GM21529 (cell line): ENCODE measurements around the gene COX4I1.
"Not testable (repeated sequence)": the region's sequence is repeated elsewhere in the genome, so short reads cannot be mapped to it uniquely, and the experiment has no call there.

Source experiments
- ATAC-seq: cut with Tn5 transposase; IDR thresholded peaks from one replicate; pipeline ENCODE4 v1.9.1; 2021; ENCODE audit not compliant: unreplicated experiment

COX4I1 gene

DNA sequence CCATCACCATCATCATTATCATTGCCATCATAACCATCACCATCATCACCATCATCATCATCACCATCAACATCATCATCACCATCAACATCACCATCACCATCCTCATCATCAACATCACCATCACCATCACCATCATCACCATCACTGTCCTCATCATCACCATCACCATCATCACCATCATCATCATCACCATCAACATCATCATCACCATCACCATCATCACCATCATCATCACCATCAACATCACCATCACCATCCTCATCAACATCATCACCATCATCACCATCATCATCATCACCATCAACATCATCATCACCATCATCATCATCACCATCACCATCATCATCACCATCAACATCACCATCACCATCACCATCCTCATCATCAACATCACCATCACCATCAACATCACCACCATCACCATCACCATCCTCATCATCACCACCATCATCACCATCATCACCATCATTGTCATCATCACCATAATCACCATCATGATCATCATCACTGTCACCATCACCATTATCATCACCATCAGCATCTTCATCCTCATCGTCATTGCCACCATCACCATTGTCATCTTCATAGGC is 23.9 kb downstream of the COX4I1 start:
- no peak for ATAC-seq

DNA sequence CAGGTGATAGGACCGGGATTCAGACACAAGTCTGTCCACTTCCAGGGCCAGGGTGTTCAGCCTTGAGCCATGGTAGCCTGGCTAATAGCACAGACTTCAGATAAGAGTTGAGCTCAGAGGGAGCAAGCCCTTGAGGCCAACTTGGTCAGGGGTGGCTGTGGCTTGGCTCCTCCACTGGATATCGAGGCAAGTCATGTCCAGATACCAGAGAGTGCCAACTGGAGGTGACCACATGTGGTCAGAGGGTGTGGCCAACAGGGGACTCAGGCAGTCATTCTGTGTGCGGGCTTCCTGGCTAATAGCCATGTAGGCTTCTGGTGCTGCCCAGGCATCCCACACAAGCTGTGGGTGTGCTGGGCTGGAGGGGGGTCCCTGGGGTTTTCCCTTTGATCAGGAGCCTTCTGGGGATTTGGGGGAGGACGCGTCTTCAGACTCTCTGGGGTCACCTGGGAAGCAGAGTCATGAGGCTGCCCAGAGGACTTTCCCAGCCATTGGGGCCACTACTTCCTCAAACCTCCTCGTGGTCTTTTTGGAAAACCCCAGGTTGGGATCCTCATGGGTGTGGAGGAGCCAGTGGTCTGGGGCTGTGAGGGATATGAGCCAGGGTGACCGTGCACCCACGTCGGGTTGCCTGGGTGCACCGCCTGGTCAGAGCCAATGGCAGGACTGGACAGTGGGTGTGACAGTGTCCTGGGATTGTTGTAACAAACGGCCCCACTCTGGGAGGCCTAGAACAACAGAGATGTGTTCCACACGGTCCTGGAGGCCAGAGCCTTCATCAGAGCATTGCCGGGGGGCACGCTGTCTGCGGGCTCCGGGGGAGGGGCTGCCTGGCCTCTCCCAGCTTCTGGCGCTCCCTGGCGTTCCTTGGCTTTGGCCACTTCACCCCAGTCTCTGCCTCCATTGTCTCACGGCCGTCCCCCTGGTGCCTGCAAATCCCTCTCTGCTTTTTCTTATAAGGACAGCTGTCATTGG is 25.0 kb downstream of the COX4I1 start:
- no peak for ATAC-seq

DNA sequence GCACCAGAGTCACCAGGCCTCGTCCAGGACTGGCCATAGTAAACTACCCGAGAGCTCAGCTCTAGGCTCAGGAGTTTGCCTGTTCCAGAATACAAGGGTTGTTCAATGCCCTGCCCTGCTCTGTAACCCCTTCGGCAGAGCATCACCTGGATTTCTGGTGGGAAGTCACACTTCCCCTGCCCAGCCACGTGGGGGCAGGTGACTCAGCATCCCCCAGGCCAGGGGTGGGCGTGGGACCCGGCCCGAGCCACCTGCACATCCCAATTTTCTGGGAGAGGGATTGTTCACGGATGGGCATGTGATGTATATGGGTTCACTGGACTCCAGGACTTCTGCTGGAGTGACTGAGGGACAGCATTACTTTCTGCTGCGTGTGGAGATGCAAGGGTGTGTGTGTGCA is 25.8 kb downstream of the COX4I1 start:
- no peak for ATAC-seq

DNA sequence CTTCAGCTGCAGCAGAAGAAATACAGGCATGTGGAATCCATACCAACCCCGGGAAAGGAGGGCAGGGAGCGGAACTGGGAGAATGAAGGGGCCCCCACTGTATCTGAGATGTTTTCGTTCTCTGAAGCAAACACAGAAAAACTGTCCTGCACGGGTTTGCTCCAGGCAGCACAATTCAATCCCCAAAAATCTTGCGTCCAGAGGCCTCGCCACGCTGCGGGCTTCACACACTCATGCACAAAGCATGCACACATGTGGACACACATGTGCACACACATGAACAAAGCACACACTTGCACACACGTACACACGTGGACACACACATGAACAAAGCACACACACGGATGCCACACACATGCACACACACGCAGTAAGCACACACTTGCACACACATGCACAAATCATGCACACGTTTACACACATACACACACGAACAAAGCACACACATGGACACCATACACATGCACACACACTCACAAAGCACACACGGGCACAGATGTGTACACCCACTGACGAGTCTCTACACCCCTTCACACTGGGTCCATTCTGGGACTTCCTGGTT is 27.3 kb downstream of the COX4I1 start:
- ATAC-seq = no peak

DNA sequence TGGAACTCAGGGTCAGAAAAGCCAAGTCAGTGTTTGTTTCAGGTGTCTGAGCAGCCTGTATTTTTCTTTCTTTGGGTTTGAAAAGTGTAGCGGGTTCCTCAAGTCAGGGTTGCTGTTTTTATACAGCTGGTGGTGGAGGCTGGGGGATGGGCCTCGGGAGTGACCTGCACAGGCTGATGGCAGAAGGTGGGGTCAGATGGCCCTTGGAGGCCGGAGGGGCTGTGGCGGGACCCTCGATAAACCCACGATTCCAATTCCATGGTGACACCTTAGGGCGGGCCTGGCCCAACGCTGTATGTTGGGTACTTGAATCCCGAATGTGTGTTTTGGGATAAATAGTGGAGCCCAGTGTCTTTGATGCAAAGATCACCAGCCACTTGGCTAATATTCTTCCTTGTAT is 28.7 kb downstream of the COX4I1 start:
- no peak for ATAC-seq

DNA sequence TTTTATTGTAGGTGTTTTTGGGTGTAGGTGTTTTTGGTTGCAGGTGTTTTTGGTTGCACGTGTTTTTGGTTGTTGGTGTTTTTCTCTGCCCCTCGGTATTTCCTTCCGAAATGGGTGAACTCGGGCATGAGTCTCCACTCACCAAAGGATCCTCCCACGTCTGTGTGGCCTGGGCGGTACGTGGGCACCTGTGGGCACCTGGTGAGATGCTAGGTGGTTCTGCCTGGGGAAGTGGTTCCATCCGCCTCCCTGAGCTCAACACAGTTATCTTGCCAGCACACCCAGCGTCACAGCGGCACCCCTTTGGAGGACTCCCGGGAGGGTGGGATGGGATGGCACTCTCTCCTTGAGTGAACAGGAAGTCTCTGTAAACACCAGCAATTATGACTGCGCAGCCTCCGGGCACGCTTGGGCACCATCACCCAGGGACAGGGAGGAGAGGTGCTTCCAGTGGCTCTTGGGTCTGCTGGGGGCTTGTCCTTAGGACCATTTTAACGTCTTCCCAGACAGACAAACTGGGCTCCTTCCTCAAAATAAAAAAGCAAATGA is 29.8 kb downstream of the COX4I1 start:
- ATAC-seq = no peak

DNA sequence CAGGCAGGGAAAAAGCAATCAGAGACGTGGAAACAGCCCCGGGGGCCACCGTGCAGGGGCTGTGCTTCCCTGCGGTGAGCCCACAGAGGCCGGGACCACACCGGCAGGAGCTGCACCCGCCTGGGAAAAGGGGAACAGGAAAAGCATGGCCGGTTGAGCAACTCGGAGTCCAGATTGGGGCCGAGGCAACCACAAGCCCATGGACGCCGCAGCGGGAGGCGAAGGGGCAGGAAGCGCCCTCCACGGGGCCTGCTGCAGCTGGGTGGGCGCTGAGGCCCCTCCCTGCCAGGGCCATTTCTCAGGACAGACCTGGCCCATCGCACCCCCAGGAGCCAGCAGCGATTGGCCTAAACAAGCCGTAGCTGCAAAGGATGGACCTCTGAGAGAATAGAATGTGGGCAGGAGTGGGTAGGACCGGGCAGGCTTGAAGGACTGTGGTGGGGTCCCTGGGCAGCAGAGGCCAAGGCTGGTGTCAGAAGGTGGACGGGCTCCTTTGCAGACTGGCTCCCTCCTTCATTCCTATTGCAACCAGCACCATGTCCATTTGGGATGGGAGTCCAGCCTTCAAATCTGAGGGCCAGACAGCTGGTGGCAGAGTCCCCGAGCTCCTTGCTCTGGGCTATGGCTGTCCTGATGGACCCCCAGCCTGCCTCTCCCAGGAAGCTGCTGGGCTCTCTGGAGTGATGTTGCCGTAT is 30.4 kb downstream of the COX4I1 start:
- no peak for ATAC-seq

DNA sequence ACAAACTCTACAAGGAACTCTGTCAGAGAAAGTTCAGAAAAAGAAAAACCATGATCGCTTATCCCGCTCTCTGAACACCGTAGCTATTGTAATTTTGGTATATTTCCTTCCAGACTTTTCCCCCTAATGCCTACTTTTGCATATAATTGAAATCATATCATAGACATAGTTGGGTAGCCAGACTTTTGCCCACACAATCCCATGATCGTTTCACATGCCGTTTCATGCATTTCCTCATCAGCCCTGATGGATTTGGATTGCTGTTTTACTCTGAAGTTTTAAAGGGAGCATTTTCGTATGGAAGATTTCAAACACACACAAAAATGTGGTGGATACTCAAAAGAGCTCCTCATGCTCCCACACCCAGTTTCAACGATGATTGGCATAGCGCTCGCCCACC is 31.3 kb downstream of the COX4I1 start:
- ATAC-seq = no peak

DNA sequence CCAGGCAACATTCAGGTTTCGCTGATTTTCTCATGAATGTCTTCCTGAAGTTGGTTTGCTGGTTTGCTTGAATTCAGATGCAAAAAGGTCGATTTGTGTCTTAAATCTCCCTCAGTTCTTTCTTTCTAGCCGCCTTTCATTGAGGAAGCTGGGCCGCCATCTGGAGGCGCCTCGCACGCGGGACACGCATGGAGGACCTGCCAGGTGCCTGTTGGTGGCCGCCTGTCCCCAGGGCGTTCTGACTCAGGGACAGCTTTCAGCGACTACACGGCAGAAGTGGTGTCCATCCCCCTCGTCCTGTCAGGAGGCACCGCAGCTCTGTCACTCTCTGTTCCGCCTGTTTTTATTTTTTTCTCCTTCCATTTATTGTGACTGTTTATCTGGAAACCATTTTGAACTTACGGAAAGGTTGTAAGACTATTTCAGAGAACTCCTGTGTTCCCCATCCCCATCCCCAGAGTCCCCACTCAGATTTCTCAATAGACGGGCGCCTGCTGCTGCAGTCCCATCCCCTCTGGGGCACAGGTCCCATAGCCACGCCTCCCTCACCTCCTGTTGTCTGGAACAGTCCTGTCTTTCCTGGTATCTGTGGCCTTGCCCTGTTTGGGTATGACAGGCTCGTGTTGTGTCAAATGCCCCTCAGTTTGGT is 33.2 kb downstream of the COX4I1 start:
- no peak for ATAC-seq

DNA sequence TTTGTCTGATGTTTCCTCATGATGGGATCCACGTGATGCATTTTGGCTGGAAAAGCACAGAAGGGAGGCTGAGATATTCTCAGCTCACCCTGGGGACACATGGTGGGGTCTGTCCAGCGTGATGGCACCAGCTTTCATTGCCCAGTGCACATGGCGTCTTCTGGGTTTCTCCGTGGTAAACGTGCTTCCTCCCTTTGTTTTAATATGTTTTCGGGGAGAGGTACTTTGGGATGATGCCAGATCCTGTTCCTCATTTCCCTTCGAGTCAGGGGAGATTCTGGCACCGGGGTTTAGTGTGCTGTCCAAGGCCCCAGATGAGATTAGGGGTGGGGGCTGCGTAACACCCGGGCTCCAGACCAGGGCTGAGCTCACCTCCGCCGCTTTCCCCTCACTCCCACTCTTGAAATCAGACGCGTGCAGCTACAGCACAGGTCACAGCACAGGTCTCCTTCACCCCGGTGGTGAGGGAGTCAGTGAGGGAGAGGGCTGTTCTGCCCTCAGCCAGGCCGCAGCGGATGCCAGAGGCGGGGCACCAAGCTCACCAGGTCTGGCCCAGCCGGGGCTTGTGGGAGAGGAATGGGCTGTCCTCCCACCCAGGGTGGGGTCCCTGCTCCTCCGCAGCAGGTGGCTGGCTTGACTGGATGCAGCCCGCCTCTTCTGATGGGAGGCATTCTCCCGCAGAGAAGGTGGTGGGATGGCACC is 33.9 kb downstream of the COX4I1 start:
- ATAC-seq = no peak

DNA sequence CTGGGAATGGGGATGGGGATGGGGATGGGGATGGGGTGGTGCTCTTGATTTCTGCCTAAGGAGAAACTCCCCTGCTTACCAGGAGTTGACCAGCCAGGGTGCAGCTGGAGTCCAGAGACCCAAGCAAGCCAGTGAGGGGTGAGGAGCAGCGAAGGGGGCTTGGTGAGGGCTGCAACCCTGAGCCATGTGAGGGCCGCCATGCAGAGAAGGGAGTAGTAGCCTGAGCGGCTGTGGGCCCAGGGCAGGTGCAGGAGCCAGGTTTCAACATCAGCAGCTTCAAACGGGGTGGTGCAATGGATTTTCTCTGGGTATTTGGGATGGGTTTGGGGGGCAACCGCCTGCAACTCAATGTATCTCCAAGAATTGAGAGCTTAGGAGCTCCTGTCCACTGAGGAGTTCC is 35.2 kb downstream of the COX4I1 start:
- no peak for ATAC-seq

DNA sequence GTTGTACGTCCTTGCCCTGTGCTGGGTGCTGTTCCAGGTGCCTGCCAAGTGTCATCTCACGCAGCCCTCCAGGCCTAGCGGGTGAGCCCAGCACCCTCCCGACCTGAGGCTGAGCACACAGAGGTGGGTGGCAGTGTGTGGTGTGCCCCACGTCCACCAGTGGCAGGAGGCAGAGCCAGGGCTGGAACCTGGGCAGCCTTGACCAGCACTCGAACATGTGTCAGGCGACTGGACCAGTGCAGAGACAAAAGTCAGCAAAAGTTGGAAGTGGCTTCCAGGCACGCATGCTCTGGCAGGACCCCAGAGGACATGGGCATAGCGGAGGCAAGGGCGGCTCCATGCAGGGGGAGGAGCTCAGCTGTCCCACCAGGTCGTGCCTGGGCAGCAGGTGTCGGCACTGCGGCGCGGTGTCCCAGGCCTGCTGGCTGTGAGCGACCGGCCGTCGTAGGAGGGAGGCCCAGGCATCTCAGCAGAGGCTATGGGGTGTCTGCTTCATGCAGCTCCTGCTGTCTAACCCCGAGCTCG is 35.8 kb downstream of the COX4I1 start:
- no peak for ATAC-seq

DNA sequence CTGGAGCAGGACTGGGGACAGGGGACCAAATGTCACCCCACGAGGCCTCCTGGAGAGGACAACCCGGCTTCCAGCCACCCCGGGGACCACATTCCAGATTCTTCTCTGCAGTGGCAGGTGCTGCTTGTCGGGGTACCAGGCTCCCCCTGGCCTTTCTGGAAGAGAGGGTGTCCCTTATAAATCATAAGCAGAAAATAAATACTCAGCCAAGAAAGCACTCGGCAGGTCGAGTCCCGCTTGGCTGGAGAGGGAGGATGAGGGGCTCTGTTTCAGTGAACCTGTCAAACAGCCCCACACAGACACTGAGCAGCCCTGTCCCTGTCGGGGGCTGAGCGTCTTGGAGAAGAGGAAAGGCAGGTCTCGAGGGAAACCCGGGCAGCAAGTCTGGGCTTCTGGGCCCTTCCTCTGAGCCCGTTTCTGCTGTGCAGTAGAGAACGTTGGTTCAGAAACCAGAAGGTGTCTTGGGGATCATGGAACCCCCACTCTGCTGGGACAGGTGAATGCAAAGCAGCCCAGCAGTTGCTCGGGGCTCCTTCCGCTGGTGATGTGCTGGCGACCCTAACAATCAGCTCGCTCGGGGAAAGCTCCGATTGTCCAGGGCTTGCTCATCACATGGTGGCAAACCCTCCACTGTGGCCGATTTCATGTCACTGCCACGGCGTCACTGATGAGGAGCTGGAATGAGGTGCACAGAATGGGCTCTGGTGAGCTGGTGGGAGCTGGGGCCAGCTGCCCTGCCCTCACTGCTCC is 36.6 kb downstream of the COX4I1 start:
- no peak for ATAC-seq

DNA sequence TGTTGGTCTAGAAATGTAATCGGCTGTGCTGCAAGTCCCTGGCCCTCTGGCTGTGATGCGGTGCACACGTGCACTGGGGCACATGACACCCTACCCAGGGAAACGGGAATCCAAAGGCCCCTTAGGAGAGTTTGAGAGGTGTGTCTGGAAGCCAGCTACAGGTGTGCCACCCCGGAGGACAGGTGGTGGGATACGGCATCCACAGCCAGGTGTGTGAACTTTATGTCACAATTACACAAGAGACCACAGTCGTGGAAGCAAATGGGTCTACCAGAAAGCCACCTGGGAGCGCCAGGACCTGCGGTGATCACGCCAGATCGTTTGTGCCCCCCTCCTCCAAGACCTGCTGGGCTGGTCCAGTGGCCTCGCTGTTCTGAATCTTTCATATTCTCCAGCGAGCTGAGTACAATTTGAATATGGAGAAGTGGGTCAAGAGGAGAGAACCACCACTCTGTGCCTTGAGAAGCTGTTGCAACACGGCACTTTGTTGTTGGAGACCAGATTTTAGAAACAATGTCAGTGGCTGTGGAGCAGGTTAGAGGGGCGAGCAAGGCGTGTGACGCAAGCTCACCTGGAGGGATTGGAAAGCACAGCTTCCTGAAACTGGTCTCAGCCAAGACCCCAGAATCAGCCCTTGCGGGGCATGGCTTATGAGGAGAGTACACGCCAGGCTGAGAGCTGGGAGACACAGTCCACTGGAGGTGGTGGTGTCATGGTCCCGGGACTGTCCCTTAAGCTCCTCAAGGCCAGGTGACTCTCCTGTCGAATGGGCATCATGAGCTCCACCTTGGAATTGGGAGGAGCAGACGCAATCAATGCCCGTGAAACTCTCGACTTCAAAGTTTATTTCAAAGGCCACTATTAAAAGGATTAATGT is 37.4 kb downstream of the COX4I1 start:
- ATAC-seq = no peak

DNA sequence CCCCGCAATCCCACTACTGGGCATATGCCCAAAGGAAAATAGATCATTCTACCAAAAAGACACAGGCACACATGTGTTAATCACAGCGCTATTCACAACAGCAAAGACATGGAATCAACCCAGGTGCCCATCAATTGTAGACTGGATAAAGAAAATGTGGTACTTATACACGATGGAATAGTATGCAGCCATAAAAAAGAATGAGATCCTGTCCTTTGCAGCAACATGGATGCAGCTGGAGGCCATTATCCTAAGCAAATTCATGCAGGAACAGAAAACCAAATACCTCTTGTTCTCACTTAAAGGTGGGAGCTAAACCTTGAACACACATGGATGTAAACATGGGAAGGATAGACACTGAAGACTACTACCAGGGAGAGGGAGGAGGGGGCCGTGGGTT is 38.2 kb downstream of the COX4I1 start:
- ATAC-seq = not testable (repeated sequence)

DNA sequence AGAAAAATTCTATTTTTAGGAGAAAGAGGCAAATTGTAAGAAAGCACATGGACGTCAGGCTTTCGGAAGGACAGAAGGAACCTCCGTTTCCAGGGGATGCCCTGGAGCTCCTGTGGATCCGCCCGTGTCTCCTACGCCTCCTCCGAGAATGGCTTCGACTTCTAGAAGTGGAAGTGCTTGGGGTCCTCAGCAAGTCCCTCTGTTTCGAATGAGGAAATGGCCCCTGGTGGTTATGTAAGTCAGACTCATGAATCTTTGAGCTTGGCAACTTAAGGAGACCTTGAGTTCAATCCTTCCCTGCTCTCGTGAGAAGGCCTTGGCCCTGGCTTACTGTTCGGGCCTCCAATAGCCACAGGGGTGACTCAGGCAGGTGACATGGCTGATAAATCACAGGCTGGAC is 38.9 kb downstream of the COX4I1 start:
- ATAC-seq = no peak

DNA sequence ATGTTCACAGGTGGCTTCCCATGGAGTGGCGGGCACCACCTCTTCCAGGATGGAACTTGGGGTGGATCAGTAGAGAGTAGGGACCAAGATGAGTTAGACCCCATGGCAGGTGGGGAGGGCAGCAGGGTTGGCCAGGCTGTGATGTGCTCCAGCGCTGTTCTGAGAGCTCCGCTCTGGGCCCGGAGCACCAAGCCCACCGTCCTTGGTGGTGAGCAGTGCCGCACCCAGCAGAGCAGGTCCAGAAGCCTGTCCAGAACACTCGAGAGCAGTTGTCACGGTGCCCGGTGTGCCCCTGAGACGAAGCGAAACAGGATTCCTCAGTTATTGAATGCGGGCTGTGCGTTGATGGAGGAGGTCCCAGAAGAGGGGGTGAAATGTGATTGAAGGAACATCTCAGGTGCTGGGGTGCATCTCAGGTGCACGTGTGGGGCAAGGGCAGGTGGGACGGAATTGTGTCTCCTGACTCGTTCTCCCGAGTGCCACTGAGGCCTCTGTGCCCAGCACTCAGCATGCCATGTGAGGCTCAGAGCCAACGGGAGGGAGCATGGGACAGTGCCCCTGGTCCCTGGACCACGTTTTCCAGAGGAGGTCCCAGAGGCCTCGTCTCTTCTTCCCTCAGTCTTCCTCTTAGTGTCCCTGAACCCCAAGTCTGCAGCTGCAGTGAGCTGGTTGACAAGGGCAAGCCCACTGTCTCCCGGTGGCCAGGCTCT is 39.5 kb downstream of the COX4I1 start:
- no peak for ATAC-seq
